Skeletal muscle satellite cell (primary cell): ENCODE measurements around the gene EVX1.

Experiments
- H3K27me3 ChIP-seq: 2 replicates; pipeline ENCODE4 v1.7.0; 2013; ENCODE audit warnings: low read length; ENCODE audit not compliant: control insufficient read depth, insufficient read depth
- H3K36me3 ChIP-seq: 2 replicates; pipeline ENCODE4 v1.7.0; 2013; ENCODE audit warnings: mild to moderate bottlenecking, control low read depth, low read length; ENCODE audit not compliant: insufficient read depth
- H3K4me1 ChIP-seq: 2 replicates; pipeline ENCODE4 v1.7.0; 2013; ENCODE audit warnings: low read length; ENCODE audit not compliant: control insufficient read depth, insufficient read depth
- H3K4me2 ChIP-seq: 2 replicates; pipeline ENCODE4 v1.7.0; 2013; ENCODE audit warnings: mild to moderate bottlenecking, low read length
- H3K4me3 ChIP-seq: 2 replicates; pipeline ENCODE4 v1.7.0; 2013; ENCODE audit warnings: low read length
- H3K9ac ChIP-seq: 2 replicates; pipeline ENCODE4 v1.7.0; 2013; ENCODE audit warnings: mild to moderate bottlenecking, low read depth, low read length, moderate library complexity
- H3K9me3 ChIP-seq: replicated peaks from 2 replicates; pipeline ENCODE4 v1.7.0; 2013; ENCODE audit warnings: mild to moderate bottlenecking, control low read depth, low read length

Gene EVX1

GRCh38 chr7:27220440-27220955 lies 22.1 kb upstream of the EVX1 start:
- Histone ChIP-seq H3K27me3 (peaks cover 71% of the 10 kb centered on the region), H3K4me2 (no peak overlapping the region), H3K36me3 (no peaks in the 10 kb centered on the region), H3K9me3 (no peaks in the 10 kb centered on the region), H3K9ac (no peak overlapping the region), H3K4me3 (no peak overlapping the region), H3K4me1 (no peaks in the 10 kb centered on the region)

GRCh38 chr7:27221201-27221797 lies 21.3 kb upstream of the EVX1 start:
- Histone ChIP-seq H3K4me2 (no peak overlapping the region), H3K9ac (no peak overlapping the region), H3K36me3 (no peaks in the 10 kb centered on the region), H3K4me3 (no peak overlapping the region), H3K27me3 (peaks cover 72% of the 10 kb centered on the region), H3K9me3 (no peaks in the 10 kb centered on the region), H3K4me1 (no peaks in the 10 kb centered on the region)

GRCh38 chr7:27223941-27224575 lies 18.5 kb upstream of the EVX1 start:
- Histone ChIP-seq H3K9ac (no peak overlapping the region), H3K4me1 (no peaks in the 10 kb centered on the region), H3K4me2 (no peak overlapping the region), H3K9me3 (no peaks in the 10 kb centered on the region), H3K27me3 (peaks cover 74% of the 10 kb centered on the region), H3K36me3 (no peaks in the 10 kb centered on the region), H3K4me3 (no peak overlapping the region)

- no peak overlapping the region for H3K4me3 ChIP-seq
- H3K9ac ChIP-seq, result no peak overlapping the region
- H3K9me3 ChIP-seq, result no peaks in the 10 kb centered on the region
- peak overlapping the region; percentile 60 for H3K4me2 ChIP-seq
- no peaks in the 10 kb centered on the region for H3K4me1 ChIP-seq
- H3K27me3 ChIP-seq, result peaks cover 79% of the 10 kb centered on the region
- no peaks in the 10 kb centered on the region for H3K36me3 ChIP-seq
These were observed 17.3 kb upstream of the EVX1 start for GRCh38 chr7:27224983-27225934.

GRCh38 chr7:27229448-27229847 lies 13.2 kb upstream of the EVX1 start:
- no peak overlapping the region for H3K4me3 ChIP-seq
- no peak overlapping the region for H3K9ac ChIP-seq
- H3K9me3 ChIP-seq, result no peaks in the 10 kb centered on the region
- H3K4me1 ChIP-seq, result no peaks in the 10 kb centered on the region
- H3K36me3 ChIP-seq, result no peaks in the 10 kb centered on the region
- no peak overlapping the region for H3K4me2 ChIP-seq
- H3K27me3 ChIP-seq, result peaks cover 41% of the 10 kb centered on the region

GRCh38 chr7:27235387-27236311 lies 7.0 kb upstream of the EVX1 start:
- no peaks in the 10 kb centered on the region for H3K36me3 ChIP-seq
- H3K4me2 ChIP-seq, result peak overlapping the region; percentile 99
- peak overlapping the region; percentile 58 for H3K9ac ChIP-seq
- peaks cover 9% of the 10 kb centered on the region for H3K4me1 ChIP-seq
- H3K4me3 ChIP-seq, result peak overlapping the region; percentile 77
- no peaks in the 10 kb centered on the region for H3K9me3 ChIP-seq
- peaks cover 45% of the 10 kb centered on the region for H3K27me3 ChIP-seq

GRCh38 chr7:27237735-27238334 lies 4.8 kb upstream of the EVX1 start:
- Histone ChIP-seq H3K36me3 (no peaks in the 10 kb centered on the region), H3K27me3 (peaks cover 67% of the 10 kb centered on the region), H3K4me2 (no peak overlapping the region), H3K9ac (no peak overlapping the region), H3K4me3 (no peak overlapping the region), H3K9me3 (no peaks in the 10 kb centered on the region), H3K4me1 (peaks cover 16% of the 10 kb centered on the region)

- Histone ChIP-seq H3K4me1 (peaks cover 24% of the 10 kb centered on the region), H3K4me2 (no peak overlapping the region), H3K27me3 (peaks cover 78% of the 10 kb centered on the region), H3K36me3 (no peaks in the 10 kb centered on the region), H3K9me3 (no peaks in the 10 kb centered on the region), H3K4me3 (no peak overlapping the region), H3K9ac (no peak overlapping the region)
These were observed 3.6 kb upstream of the EVX1 start for GRCh38 chr7:27238979-27239386.

GRCh38 chr7:27239387-27240014 lies 3.1 kb upstream of the EVX1 start:
- Histone ChIP-seq H3K36me3 (no peaks in the 10 kb centered on the region), H3K4me2 (peak overlapping the region; percentile 40), H3K9ac (no peak overlapping the region), H3K4me3 (no peak overlapping the region), H3K9me3 (no peaks in the 10 kb centered on the region), H3K27me3 (peaks cover 83% of the 10 kb centered on the region), H3K4me1 (peaks cover 24% of the 10 kb centered on the region)

- no peaks in the 10 kb centered on the region for H3K9me3 ChIP-seq
These were observed 2.4 kb upstream of the EVX1 start for GRCh38 chr7:27240015-27240731.

More at GRCh38 chr7:27240015-27240731, 2.4 kb upstream of the EVX1 start:
- Histone ChIP-seq H3K27me3 (peaks cover 87% of the 10 kb centered on the region), H3K4me3 (no peak overlapping the region), H3K9ac (no peak overlapping the region), H3K36me3 (no peaks in the 10 kb centered on the region), H3K4me2 (peak overlapping the region; percentile 40), H3K4me1 (peaks cover 24% of the 10 kb centered on the region)
